ENCODE data around the gene RAB24. TPM values are rescaled to one million over a fixed set of nuclear protein-coding genes. Genes with fewer than 3 reads are reported as not detected.

Gene RAB24
- total and polyA plus RNA-seq, 2 of the 4 experiments (the other 2 are of a cell fraction), result 18.5 to 60.8 TPM

GRCh38 chr5:177261510-177261909, 42.0 kb downstream of the RAB24 start:
- H3K4ac ChIP-seq (ENCODE audit: low read depth, low read length), result no peak overlapping the region
- no peaks in the 10 kb centered on the region for H3K9me3 ChIP-seq (ENCODE audit: control insufficient read depth, insufficient read depth, low read length)
- ChIA-PET CTCF (no interaction called here), POLR2A (ENCODE audit: unreplicated experiment) (no interaction called here)
- no peak overlapping the region for H2BK120ac ChIP-seq (ENCODE audit: low read depth, low read length)
- no peak overlapping the region for H4K8ac ChIP-seq (ENCODE audit: low read depth in 2 of 2, low read length in 2 of 2)
- H2AFZ ChIP-seq (replicated peaks; ENCODE audit: low read length, poor library complexity), result no peak overlapping the region
- H3K4me3 ChIP-seq (ENCODE audit: insufficient read depth, low read depth, low read length), result no peak overlapping the region
- no peaks in the 10 kb centered on the region for H3K27me3 ChIP-seq (ENCODE audit: control insufficient read depth, insufficient read depth, low read length)
- peaks cover 42% of the 10 kb centered on the region for H3K36me3 ChIP-seq (ENCODE audit: control insufficient read depth, insufficient read depth, low read length)
- no peak overlapping the region for H3K23ac ChIP-seq (ENCODE audit: low read depth, low read length)
- no peak overlapping the region for H3K56ac ChIP-seq (ENCODE audit: extremely low read depth, insufficient read depth, low read length)
- no peaks in the 10 kb centered on the region for H3K4me1 ChIP-seq (ENCODE audit: control insufficient read depth, insufficient read depth, low read length)
- intact Hi-C loops (cut with micrococcal nuclease), result no loop called here
- no peak overlapping the region for H2BK20ac ChIP-seq (ENCODE audit: low read depth, low read length)
- DNase-seq (no peak), ATAC-seq (ENCODE audit: low read depth) (no peak)
- H2BK15ac ChIP-seq (ENCODE audit: low read depth, low read length), result no peak overlapping the region
- no peak overlapping the region for H2AK5ac ChIP-seq (ENCODE audit: low read depth, low read length)
- no peak overlapping the region for H2BK5ac ChIP-seq (ENCODE audit: low read depth, low read length, poor library complexity, severe bottlenecking)
- TF ChIP-seq USF2 (IDR thresholded peaks at IDR 0.05; ENCODE audit: low read depth, low read length), result no peak
- no peak for TF ChIP-seq NFE2L2 (IDR thresholded peaks at IDR 0.05; ENCODE audit: low read depth, low read length)
- TF ChIP-seq CEBPB (IDR thresholded peaks at IDR 0.05; ENCODE audit: low read depth, low read length), result no peak
- TF ChIP-seq SMC3 (IDR thresholded peaks at IDR 0.05; ENCODE audit: low read depth, low read length), result no peak
- no peak for TF ChIP-seq MAFK (IDR thresholded peaks at IDR 0.05; ENCODE audit: low read depth, low read length)
- TF ChIP-seq, protein P1, sequence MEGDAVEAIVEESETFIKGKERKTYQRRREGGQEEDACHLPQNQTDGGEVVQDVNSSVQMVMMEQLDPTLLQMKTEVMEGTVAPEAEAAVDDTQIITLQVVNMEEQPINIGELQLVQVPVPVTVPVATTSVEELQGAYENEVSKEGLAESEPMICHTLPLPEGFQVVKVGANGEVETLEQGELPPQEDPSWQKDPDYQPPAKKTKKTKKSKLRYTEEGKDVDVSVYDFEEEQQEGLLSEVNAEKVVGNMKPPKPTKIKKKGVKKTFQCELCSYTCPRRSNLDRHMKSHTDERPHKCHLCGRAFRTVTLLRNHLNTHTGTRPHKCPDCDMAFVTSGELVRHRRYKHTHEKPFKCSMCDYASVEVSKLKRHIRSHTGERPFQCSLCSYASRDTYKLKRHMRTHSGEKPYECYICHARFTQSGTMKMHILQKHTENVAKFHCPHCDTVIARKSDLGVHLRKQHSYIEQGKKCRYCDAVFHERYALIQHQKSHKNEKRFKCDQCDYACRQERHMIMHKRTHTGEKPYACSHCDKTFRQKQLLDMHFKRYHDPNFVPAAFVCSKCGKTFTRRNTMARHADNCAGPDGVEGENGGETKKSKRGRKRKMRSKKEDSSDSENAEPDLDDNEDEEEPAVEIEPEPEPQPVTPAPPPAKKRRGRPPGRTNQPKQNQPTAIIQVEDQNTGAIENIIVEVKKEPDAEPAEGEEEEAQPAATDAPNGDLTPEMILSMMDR (conservative IDR thresholded peaks at IDR 0.05; ENCODE audit: low read depth, low read length), result no peak
- TF ChIP-seq MAZ (IDR thresholded peaks at IDR 0.05; ENCODE audit: borderline replicate concordance, low read depth, low read length), result no peak
- TF ChIP-seq POLR2A (IDR thresholded peaks at IDR 0.05; ENCODE audit: low read depth, low read length), result no peak
- no peak overlapping the region for H4K5ac ChIP-seq (ENCODE audit: low read depth, low read length)
- H2AK9ac ChIP-seq (replicated peaks; ENCODE audit: low read depth, low read length, poor library complexity), result no peak overlapping the region
- peaks cover 6% of the 10 kb centered on the region; the same call in 1 of the 2 replicates for H3K9me1 ChIP-seq (ENCODE audit: insufficient read depth, low read length)
- H4K91ac ChIP-seq (ENCODE audit: insufficient read depth, low read depth, low read length), result no peak overlapping the region
- no TSS peak for BruUV-seq (replicated peaks)
- dilution Hi-C loops (cut with HindIII; ENCODE audit: low sequenced_read_pairs, unreplicated experiment), result no loop called here
- H3K14ac ChIP-seq (replicated peaks; ENCODE audit: low read depth, low read length), result no peak overlapping the region
- WGBS, 2 experiments (ENCODE audit: extremely low coverage in 2 of 2, insufficient read length in 1 of 2), result no CpG with 5 or more reads among the region's 1 CpG
- H3K27ac ChIP-seq (ENCODE audit: insufficient read depth, low read length), result no peak overlapping the region
- H3K9ac ChIP-seq (ENCODE audit: low read depth, low read length), result no peak overlapping the region
- H4K20me1 ChIP-seq (ENCODE audit: insufficient read depth, low read length), result no peaks in the 10 kb centered on the region; the same call in 1 of the 2 replicates
- H3K79me1 ChIP-seq (ENCODE audit: low read depth in 1 of 2, low read length in 2 of 2), result peaks cover 3 to 15% of the 10 kb centered on the region in 2 experiments
- H3K18ac ChIP-seq (ENCODE audit: low read depth, low read length), result no peak overlapping the region
- H3K4me2 ChIP-seq (ENCODE audit: low read depth, low read length), result no peak overlapping the region
- in situ Hi-C loops (cut with MboI; ENCODE audit: low sequenced_read_pairs), result no loop called here
